ENCODE results near the gene ZCCHC7. TPM values are rescaled to one million over a fixed set of nuclear protein-coding genes. Genes with fewer than 3 reads are reported as not detected.
A peak's percentile ranks its signal among the peaks of the same experiment; 100 is the strongest.

The ZCCHC7 gene
- total RNA-seq, 2 experiments from 2014 or later, result 76.4 to 108 TPM

DNA sequence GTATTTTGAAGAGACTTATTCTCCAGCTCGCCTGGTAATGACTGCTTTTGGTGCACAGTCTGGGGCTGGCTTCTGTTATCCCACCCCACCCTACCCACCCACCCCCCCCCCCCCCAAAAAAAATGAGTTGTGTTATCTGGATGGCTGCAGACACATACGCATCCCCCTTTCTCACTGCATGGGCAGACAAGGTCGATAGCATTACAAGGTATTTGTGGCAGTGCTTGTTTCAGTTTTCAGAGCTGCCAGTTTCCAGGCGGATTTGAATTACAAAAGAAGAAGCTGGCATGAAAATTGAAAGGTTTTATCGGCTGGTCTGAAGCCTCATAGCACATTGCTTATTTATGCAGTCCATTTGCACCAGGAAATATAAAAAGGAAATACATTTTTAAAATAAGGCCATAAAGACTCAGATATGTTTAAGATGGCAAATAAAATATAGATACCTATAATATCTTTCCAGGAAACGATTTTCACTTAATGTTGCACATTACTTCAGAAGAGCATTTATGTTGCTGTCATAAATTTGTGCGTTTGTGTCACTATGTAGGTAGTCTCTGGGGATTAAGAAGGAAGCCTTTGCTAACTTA lies 217.0 kb downstream of the ZCCHC7 start:
- H3K9me2 ChIP-seq (ENCODE audit: insufficient read depth, low read length), result no peaks in the 10 kb centered on the region
- H4K20me1 ChIP-seq (ENCODE audit: insufficient read depth, low read length), result no peaks in the 10 kb centered on the region
- intact Hi-C loops (cut with micrococcal nuclease; ENCODE audit: unreplicated experiment), result no loop called here
- POLR2A ChIA-PET, result interaction anchor here (0.6 to 3.2 kb wide), 30 partner anchors 8 to 1230 kb away, joined by 3 to 35 read pairs (median 4); no protein-coding TSS in a partner anchor
- TF ChIP-seq EZH2phosphoT487 (IDR thresholded peaks at IDR 0.05; ENCODE audit: borderline replicate concordance, low read depth, low read length), result no peak
- TF ChIP-seq, protein P1, sequence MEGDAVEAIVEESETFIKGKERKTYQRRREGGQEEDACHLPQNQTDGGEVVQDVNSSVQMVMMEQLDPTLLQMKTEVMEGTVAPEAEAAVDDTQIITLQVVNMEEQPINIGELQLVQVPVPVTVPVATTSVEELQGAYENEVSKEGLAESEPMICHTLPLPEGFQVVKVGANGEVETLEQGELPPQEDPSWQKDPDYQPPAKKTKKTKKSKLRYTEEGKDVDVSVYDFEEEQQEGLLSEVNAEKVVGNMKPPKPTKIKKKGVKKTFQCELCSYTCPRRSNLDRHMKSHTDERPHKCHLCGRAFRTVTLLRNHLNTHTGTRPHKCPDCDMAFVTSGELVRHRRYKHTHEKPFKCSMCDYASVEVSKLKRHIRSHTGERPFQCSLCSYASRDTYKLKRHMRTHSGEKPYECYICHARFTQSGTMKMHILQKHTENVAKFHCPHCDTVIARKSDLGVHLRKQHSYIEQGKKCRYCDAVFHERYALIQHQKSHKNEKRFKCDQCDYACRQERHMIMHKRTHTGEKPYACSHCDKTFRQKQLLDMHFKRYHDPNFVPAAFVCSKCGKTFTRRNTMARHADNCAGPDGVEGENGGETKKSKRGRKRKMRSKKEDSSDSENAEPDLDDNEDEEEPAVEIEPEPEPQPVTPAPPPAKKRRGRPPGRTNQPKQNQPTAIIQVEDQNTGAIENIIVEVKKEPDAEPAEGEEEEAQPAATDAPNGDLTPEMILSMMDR (conservative IDR thresholded peaks at IDR 0.05; ENCODE audit: low read length), result no peak
- BruUV-seq (replicated peaks), result no TSS peak
- CTCF ChIA-PET (ENCODE audit: unreplicated experiment), result no interaction called here
- H3K4me1 ChIP-seq (ENCODE audit: insufficient read depth, low read length, poor library complexity, severe bottlenecking), result peaks cover 86% of the 10 kb centered on the region
- peaks cover 23% of the 10 kb centered on the region for H3K36me3 ChIP-seq (ENCODE audit: insufficient read depth, low read length)
- peak overlapping the region; percentile 52 for H3K4me3 ChIP-seq (ENCODE audit: low read depth, low read length, poor library complexity, severe bottlenecking)
- H3K9me3 ChIP-seq (ENCODE audit: low read length), result no peaks in the 10 kb centered on the region
- peaks cover 88% of the 10 kb centered on the region for H3K79me2 ChIP-seq (ENCODE audit: insufficient read depth, low read depth, low read length)
- no peak overlapping the region; the same call in 1 of the 2 replicates for H2AFZ ChIP-seq (ENCODE audit: low read length)
- DNase-seq (ENCODE audit: low spot score), result peak; percentile 64
- H3K4me2 ChIP-seq (ENCODE audit: low read length), result peak overlapping the region; percentile 76
- H3K27ac ChIP-seq (ENCODE audit: low read depth, low read length, poor library complexity, severe bottlenecking), result peak overlapping the region; percentile 98

DNA sequence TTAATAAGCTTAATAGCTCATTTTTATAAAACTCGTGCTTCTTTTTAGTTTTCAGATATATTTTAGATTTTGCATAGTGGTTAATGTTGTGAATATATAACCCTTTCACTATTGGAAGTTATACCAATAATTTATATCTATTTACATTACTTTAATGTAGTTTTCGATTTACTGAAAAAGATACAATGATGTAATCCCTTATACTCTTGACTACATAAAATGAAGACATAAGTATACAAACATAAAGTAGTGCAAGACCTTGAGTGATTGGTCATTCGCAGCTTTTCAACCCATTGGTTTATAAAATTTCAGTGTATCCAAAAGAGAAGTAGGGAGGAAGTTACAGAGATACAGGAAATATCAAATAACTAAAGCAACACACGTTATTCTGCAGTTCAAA lies 217.8 kb downstream of the ZCCHC7 start:
- Histone ChIP-seq H3K27ac (ENCODE audit: low read depth, low read length, poor library complexity, severe bottlenecking) (peak overlapping the region; percentile 98), H4K20me1 (ENCODE audit: insufficient read depth, low read length) (no peaks in the 10 kb centered on the region), H3K36me3 (ENCODE audit: insufficient read depth, low read length) (peaks cover 21% of the 10 kb centered on the region), H3K79me2 (ENCODE audit: insufficient read depth, low read depth, low read length) (peaks cover 80% of the 10 kb centered on the region), H2AFZ (ENCODE audit: low read length) (peak overlapping the region; percentile 12; the same call in 1 of the 2 replicates), H3K4me2 (ENCODE audit: low read length) (peak overlapping the region; percentile 75), H3K4me3 (ENCODE audit: low read depth, low read length, poor library complexity, severe bottlenecking) (peak overlapping the region; percentile 52), H3K9me2 (ENCODE audit: insufficient read depth, low read length) (no peaks in the 10 kb centered on the region), H3K9me3 (ENCODE audit: low read length) (no peaks in the 10 kb centered on the region), H3K4me1 (ENCODE audit: insufficient read depth, low read length, poor library complexity, severe bottlenecking) (peaks cover 81% of the 10 kb centered on the region)
- POLR2A ChIA-PET, result interaction anchor here (0.6 to 3.2 kb wide), 19 partner anchors 9 to 1231 kb away, joined by 3 to 35 read pairs (median 5); no protein-coding TSS in a partner anchor
- BruUV-seq (replicated peaks), result no TSS peak
- CTCF ChIA-PET (ENCODE audit: unreplicated experiment), result no interaction called here
- TF ChIP-seq EZH2phosphoT487 (IDR thresholded peaks at IDR 0.05; ENCODE audit: borderline replicate concordance, low read depth, low read length), result no peak
- TF ChIP-seq, protein P1 (conservative IDR thresholded peaks at IDR 0.05; ENCODE audit: low read length), result no peak
- intact Hi-C loops (cut with micrococcal nuclease; ENCODE audit: unreplicated experiment), result no loop called here
- no peak for DNase-seq (ENCODE audit: low spot score)

DNA sequence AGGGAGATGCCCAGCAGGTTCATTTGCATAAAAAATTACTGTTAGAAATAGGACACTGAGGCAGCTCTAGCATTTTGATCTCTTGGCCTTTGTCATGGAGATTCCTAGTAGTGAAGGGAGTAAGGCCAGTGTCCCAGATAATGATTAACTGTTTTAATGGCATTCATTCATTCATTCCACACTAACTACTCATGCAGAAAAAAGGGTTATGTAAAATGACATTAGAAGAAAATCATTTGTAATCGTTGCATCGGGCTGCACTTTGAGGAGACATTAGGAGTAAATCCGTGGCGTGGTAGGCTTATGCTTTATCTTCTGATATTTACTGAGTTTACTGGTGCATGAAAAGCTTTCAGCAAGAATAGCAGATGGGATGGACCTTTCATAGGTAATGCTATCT lies 219.5 kb downstream of the ZCCHC7 start:
- Histone ChIP-seq H4K20me1 (ENCODE audit: insufficient read depth, low read length) (no peaks in the 10 kb centered on the region), H3K4me2 (ENCODE audit: low read length) (no peak overlapping the region), H3K36me3 (ENCODE audit: insufficient read depth, low read length) (peaks cover 32% of the 10 kb centered on the region), H3K9me3 (ENCODE audit: low read length) (no peaks in the 10 kb centered on the region), H3K4me1 (ENCODE audit: insufficient read depth, low read length, poor library complexity, severe bottlenecking) (peaks cover 64% of the 10 kb centered on the region), H3K9me2 (ENCODE audit: insufficient read depth, low read length) (no peaks in the 10 kb centered on the region), H2AFZ (ENCODE audit: low read length) (no peak overlapping the region), H3K79me2 (ENCODE audit: insufficient read depth, low read depth, low read length) (peaks cover 63% of the 10 kb centered on the region), H3K27ac (ENCODE audit: low read depth, low read length, poor library complexity, severe bottlenecking) (no peak overlapping the region), H3K4me3 (ENCODE audit: low read depth, low read length, poor library complexity, severe bottlenecking) (no peak overlapping the region)
- intact Hi-C loops (cut with micrococcal nuclease; ENCODE audit: unreplicated experiment), result no loop called here
- no TSS peak for BruUV-seq (replicated peaks)
- POLR2A ChIA-PET, result interaction anchor here (0.7 to 3.1 kb wide), 7 partner anchors 11 to 163 kb away, joined by 3 to 13 read pairs (median 5); no protein-coding TSS in a partner anchor
- DNase-seq (ENCODE audit: low spot score), result no peak
- TF ChIP-seq, protein P1 (conservative IDR thresholded peaks at IDR 0.05; ENCODE audit: low read length), result no peak
- TF ChIP-seq EZH2phosphoT487 (IDR thresholded peaks at IDR 0.05; ENCODE audit: borderline replicate concordance, low read depth, low read length), result no peak
- CTCF ChIA-PET (ENCODE audit: unreplicated experiment), result no interaction called here

All from OCI-LY7 (cell line).